GM15510 (cell line): ENCODE measurements around the gene PPM1H.

Experiments used
- POLR2A ChIP-seq: IDR thresholded peaks from 3 replicates; pipeline ENCODE4 v1.6.1; 2011; ENCODE audit warnings: borderline replicate concordance; ENCODE audit not compliant: insufficient read length; ENCODE audit errors: extremely low read depth

The PPM1H gene

DNA sequence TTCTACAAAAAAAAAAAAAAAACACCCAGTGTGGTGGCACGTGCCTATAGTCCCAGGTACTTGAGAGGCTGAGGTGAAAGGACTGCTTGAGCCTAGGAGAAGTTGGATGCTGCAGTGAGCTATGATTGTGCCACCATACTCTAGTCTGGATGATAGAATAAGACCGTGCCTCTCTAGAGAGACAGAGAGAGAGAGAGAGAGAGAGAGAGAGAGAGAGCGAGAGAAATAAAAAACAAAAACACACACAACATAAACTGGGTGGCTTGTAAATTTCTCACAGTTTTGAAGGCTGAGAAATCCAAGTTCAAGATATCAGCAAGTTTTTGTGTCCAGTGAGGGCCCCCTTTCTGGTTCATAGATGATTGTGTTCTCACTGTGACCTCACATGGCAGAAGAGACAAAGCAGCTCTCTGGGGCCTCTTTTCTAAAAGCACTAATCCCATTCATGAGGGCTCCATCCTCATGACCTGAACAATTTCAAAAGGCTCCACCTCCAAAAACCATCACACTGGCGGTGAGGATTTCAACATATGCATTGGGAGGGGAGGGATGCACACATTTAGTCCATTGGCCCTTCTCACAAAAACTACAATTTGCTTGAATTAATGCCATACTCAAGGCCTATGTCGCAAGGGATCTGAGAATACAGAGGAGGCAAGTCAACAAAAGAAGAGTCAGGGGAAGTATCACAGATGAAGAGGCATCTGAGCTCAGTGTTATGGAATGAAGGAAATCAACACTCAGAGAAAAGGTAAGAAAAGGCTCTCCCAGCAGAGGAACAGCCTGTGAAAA lies 94.9 kb downstream of the PPM1H start:
- TF ChIP-seq POLR2A: no peak

DNA sequence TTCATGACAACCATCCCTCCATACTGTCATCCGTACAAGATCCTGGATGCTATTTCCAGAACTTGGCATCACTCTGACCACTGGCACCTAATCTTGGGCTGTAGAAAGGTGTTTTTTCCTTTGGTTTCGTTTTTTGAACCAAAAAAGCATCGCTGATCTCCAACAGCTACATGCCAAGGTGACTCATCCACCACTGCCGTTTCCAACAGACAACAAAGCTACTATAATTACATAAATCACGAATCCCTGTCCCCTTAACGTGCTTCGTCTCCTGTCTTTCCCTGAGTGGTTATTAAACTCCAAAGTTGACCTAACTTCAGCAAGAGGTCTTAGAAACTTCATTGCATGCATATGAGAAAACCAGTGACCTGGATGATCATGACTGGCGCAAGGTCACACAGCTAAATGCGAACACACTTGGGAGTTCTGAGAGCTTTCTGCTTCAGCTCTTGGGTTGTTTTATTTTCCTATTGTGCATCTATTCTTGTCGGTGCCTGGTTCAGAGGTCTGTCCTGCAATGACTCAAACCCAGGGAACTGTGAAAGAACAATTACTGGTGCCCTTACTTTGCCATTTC lies 99.9 kb downstream of the PPM1H start:
- no peak for TF ChIP-seq POLR2A

DNA sequence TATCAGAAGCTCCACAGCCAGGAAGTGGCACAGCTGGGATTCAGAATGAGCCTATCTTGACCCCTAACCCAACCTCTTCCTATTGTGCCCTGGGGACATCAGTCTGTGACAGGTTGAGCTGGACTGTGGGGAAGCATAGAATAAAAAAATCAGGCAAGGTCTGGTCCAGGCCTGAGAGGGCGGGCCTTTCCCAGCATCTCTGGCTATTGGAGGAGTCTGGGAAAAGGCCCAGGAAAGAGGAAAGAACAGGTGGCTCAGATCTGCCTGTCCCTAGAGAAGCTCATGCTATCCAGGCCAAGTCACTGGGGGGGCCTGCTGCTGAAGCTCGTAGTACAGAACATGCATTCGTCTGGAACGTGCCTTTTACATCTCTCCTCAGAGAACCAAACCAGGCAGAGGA lies 100.5 kb downstream of the PPM1H start:
- TF ChIP-seq POLR2A: no peak

DNA sequence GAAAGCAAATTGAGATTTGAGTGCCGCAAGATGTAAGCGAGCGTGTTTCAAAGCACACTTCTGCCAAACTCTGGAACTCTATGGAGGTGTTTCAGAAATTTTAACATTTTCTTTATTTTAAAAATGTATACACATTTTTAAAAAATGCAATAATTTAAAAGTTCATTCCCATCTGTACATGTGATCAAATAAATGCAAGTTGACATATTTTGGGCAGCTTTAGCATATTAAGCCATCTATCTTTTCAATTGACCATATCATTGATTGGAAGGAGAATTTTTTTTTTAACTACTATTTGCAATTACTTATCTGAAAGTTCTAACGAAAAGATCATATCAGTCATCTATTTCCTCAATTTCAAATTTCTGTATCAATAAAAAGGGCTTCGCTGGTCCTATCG lies 101.3 kb downstream of the PPM1H start:
- TF ChIP-seq POLR2A: no peak

DNA sequence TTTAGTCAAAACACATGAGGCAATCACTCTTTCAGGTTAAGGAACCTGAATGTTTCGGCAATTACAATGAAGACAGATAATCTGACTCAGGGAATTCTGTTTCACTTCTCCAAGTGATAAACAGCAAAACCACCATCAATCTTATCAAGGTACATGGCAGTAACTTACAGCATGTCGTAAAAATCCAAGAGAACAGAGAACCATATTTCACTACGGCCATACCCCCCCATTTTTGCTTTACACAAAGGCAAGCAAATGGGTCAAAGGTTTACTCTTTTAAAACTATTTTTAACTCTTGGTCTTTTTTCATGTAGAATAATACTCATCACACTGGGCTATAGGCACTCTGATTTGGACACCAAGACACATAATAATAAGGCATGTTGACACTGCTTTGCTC lies 102.4 kb downstream of the PPM1H start:
- no peak for TF ChIP-seq POLR2A

DNA sequence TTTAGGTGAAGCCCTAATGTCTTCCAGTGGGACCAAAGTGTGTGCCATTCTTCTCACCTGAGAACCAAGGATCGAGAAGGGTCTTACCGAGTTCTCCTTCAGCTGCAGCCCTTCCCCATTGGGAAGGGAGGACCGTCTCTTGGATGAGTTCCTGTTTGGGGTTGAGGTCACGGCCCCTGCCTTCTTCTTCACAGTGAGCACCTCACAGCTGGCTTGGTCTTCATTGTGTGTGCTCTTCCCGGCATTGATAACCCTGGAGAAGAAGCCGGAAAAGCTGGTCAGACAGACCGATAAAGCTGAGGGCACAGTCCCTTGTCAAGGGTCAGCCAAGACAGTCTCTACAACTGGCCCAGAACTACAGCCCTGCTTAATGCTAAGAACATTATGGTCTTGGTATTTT lies 102.9 kb downstream of the PPM1H start:
- no peak for TF ChIP-seq POLR2A

DNA sequence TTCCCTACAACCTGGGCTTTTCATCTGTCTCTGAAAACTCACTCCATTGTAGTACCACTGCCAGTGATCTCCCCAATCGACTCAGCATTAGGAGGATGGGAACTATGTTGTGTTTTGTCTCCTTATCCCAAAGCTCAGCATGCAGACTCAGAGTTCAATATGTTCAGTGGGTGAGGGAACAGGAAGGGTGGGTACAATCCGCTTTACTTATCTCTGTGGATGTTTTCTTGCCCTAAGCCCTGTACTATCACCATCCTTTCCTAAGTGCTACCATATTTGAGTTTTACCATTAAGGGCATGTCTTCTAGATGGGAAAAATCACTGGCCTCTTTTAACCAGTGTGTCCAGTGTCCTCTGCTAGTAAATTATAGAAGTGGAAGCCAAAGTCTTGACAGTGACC lies 107.1 kb downstream of the PPM1H start:
- no peak for TF ChIP-seq POLR2A

DNA sequence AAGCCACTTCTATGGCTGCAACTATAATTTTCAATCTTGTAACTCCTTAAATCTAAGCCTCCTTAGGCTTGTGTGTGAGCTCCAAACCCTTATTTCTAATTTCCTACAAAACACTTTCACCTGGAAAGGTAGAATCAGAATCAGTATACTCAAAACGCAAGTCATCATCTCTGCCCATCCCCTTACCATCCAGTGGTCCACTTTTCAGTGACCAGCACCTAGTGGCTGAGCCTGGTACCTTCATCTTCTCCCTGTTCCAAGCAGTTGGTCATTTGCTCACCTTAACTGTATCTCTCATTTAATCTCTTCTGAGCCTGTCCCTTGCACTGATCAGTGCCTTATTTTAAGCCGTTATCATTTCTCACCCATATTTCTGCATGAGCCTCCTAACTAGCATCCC lies 107.9 kb downstream of the PPM1H start:
- TF ChIP-seq POLR2A: no peak

DNA sequence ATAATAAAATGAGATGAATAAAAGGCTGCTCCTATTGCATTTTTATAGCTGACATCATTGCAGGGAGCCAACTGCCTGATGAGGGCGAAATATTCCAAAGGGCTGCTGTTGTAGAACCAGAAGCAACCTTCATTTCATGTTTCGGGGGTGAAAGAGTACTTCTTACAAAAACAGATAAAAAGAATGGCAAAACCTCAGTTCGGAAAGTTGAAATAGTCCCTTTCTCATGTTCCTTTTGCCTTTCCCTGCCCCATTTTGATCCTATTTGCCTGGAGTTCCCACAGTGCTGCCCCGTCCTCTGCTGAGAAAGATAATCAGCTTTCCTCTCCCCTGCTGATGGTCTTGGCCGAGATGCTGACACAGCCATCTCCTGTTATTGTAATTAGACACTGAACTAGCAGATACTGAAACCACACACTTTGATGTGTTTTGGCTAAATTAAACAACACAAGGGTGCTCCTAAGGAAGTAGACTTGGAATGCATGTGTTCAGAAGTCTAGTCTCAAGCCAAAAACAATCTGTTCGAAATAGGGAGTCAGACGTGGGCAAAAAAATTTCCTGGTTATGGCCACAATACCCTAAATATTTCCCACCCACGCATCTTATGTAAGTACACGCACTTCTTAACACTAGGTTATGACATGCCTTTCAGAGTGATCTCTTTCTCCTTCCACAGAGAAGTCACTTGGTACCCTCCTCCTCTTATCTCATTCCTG lies 117.2 kb downstream of the PPM1H start:
- no peak for TF ChIP-seq POLR2A

DNA sequence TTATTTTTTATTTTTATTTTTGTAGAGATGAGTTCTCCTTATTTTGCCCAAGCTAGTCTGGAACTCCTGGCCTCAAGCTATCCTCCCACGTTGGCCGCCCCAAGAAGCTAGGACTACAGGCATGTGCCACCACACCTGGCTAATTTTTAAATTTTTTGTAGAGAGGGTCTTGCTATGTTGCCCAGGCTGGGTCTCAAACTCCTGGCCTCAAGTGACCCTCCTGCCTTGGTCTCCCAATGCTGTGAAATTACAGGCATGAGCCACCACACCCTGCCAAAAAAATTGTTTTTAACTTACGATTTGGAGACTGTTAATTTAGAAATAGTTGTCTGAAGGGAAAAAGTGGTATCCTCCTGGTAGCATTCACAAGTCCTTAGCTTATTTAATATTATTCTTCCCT lies 120.7 kb downstream of the PPM1H start:
- no peak for TF ChIP-seq POLR2A

DNA sequence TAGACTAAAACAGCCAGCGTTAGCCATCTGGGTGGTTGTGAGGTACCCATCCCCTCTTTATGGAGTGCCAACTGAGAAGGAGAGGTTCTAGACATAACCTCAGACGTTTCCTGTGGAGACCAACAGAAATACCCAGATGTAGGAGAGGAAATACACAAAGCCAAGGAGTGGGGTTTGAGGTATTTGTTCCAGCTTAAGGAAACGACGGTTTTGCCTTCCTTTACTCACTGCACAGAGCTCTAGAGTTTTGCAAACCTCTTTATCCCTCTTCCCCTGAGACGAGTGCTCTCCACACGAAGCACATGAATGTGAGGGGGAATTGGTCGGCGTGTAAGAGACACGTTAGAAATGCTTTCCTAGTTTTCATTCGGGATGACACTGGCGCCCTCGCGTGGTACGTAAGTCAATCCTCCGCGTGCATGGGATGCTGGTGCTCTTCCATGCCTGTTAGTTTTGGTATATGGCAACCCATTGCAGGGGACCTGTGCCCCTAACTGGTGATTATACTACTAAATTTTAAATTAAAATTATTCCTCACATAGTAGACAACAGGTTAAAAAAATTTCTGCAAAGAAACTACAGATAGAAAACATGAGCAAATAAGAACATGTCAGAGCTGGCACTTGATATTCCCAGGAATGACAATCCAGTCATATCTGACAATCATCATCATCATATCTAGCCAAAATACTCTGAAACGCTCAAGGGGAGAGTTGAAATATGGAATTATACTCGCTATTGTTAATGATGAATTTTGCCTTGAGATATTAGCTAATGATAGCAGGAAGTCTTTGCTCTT lies 121.7 kb downstream of the PPM1H start:
- TF ChIP-seq POLR2A: no peak

DNA sequence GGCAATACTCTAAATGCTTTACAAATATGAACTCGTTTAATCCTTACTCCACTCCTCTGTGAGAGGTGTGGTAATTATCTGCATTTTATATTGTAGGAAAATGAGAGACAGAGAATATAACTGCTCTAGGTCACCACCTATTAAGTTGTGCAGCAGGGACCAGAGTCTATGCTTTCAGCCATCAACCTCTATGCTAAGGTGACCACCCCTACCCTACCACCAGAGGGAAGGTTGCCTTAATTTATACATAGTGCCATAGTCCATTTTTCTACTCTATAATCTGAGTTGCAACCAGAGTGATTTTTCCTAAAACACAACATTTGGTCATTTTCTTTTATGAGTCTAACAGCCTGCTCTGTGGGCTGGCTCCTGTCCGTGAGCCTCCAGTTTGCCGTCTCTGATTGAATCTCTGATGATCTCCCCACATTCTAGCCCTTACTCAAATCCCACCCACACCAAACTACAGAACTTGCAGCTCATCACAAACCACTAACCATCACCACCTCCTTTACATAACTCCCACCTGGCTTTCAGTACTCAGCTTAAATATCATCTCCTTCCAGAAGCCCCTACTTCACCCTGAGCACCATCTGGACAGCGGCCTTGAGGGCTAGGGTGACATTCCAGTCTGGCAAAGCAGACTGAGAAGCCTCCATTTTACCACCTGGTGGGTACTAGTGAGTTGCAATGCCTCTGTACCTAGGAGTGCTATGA lies 126.6 kb downstream of the PPM1H start:
- TF ChIP-seq POLR2A: no peak

DNA sequence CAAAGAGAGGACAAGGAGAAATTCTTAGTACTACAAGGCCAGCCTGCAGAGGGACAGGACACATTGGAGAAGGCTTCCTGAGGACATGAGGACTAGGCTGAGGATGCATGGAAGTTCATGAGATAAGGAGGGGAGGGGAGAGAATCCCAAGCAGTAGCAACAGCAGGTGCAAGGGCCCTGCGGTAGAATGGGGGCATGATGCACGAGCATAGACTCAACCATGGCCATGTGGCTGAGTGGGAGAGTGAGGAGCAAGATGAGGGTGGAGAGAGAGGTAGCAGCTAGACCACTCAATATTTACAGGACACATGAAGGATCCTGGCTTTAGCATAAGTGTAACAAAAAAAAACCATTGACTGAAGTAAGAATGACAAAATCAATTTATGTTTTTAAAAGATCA lies 128.1 kb downstream of the PPM1H start:
- TF ChIP-seq POLR2A: no peak

DNA sequence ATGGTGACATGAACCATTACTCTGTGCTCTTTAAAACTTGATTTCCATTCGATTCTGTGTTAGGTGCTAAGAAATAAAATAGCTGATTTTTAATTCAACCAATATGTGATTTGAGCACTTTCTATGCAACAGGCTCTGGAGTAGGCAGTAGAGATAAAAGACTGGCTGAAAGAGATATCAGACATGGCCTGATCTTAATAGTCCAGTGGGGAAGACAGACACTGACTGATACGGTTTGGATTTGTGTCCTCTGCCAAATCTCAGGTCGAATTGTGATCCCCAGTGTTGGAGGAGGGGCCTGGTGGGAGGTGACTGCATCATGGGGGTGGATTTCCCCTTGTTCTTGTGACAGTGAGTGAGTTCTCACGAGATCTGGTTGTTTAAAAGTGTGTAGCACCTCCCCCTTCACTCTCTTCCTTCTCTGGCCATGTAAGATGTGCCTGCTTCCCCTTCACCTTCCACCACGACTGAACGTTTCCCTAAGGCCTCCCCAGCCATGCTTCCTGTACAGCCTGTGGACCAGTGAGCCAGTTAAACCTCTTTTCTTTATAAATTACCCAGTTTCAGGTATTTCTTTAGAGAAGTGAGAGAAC lies 128.6 kb downstream of the PPM1H start:
- TF ChIP-seq POLR2A: no peak
